K562 (cell line): ENCODE data around the gene IFRD1. TPM values are rescaled to one million over a fixed set of nuclear protein-coding genes. Genes with fewer than 3 reads are reported as not detected.

Experiments used
- EZH2 ChIP-seq: IDR thresholded peaks from 2 replicates; pipeline ENCODE4 v1.6.1; 2012; ENCODE audit warnings: low read depth, mild to moderate bottlenecking, inconsistent platforms, low read length, borderline replicate concordance
- POU5F1 ChIP-seq: fragments of 150-350 bp; IDR thresholded peaks from 2 replicates; pipeline ENCODE4 v1.6.1; 2014; ENCODE audit warnings: borderline replicate concordance, low read length, low read depth, mild to moderate bottlenecking; ENCODE audit not compliant: partially characterized antibody
- ZNF277 ChIP-seq: fragments of 250-450 bp; sonication (Bioruptor Pico); IDR thresholded peaks from 2 replicates; pipeline ENCODE4 v1.8.0; 2022; ENCODE audit warnings: inconsistent platforms, mild to moderate bottlenecking, moderate library complexity, borderline replicate concordance
- polyA plus RNA-seq, 8 experiments: library from polyadenylated mRNA; depleted of rRNA in 4 of 8; stranded (reverse) in 5 of 8; unstranded in 3 of 8; fragments of >200 nt; fragmentation: Nextera tagmentation in 2 of 8; fragmentation: Illumina TruSeq in 1 of 8; extraction: Ambion mirVana in 2 of 8; extraction: Trizol in 1 of 8; gene quantifications; 2 replicates each; pipeline versions ENCODE4 v1.2.1 to v1.2.3, GENCODE V29; 2011 to 2014; ENCODE audit warnings: inconsistent platforms in 1 of 8, missing spikeins in 1 of 8
- total RNA-seq, 7 experiments: library from RNA; depleted of rRNA in 6 of 7; stranded (reverse); fragments of >200 nt in 6 of 7; fragmentation: Illumina TruSeq in 2 of 7; extraction: Trizol in 2 of 7; gene quantifications; 2 replicates each; pipeline versions ENCODE4 v1.2.1 to v1.2.3, GENCODE V29; 2011 to 2021; ENCODE audit warnings: low replicate concordance in 1 of 7
- TF ChIP-seq, protein P1 (sequence below): fragments of 450-650 bp; IDR thresholded peaks from 2 replicates; pipeline ENCODE4 v1.6.1; 2016; ENCODE audit warnings: low read depth

The IFRD1 gene
- total and polyA plus RNA-seq, 9 of the 15 experiments (the other 6 are each of a cell fraction or from before 2014, with no cell fraction given): 27.6 to 81.8 (median 68.1) TPM

DNA sequence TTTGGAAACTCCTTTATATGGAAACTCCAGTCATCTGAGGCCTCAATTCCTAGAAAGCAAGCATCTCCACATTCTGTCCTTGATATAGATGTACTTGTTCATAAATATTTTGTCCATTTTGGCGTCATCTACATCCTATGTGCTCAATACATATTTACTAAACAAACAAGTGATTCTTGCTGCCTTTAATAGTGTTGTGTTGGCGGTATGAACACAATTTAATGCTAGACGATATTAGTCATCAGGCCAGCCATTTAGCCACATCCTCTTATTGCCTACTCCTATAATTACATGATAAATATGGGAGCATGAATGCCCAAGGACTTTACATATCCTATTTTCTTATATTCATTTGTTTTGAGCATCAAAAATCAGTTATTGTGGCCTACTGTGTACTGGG lies 18.5 kb upstream of the IFRD1 start (continued):
- TF ChIP-seq, protein P1, sequence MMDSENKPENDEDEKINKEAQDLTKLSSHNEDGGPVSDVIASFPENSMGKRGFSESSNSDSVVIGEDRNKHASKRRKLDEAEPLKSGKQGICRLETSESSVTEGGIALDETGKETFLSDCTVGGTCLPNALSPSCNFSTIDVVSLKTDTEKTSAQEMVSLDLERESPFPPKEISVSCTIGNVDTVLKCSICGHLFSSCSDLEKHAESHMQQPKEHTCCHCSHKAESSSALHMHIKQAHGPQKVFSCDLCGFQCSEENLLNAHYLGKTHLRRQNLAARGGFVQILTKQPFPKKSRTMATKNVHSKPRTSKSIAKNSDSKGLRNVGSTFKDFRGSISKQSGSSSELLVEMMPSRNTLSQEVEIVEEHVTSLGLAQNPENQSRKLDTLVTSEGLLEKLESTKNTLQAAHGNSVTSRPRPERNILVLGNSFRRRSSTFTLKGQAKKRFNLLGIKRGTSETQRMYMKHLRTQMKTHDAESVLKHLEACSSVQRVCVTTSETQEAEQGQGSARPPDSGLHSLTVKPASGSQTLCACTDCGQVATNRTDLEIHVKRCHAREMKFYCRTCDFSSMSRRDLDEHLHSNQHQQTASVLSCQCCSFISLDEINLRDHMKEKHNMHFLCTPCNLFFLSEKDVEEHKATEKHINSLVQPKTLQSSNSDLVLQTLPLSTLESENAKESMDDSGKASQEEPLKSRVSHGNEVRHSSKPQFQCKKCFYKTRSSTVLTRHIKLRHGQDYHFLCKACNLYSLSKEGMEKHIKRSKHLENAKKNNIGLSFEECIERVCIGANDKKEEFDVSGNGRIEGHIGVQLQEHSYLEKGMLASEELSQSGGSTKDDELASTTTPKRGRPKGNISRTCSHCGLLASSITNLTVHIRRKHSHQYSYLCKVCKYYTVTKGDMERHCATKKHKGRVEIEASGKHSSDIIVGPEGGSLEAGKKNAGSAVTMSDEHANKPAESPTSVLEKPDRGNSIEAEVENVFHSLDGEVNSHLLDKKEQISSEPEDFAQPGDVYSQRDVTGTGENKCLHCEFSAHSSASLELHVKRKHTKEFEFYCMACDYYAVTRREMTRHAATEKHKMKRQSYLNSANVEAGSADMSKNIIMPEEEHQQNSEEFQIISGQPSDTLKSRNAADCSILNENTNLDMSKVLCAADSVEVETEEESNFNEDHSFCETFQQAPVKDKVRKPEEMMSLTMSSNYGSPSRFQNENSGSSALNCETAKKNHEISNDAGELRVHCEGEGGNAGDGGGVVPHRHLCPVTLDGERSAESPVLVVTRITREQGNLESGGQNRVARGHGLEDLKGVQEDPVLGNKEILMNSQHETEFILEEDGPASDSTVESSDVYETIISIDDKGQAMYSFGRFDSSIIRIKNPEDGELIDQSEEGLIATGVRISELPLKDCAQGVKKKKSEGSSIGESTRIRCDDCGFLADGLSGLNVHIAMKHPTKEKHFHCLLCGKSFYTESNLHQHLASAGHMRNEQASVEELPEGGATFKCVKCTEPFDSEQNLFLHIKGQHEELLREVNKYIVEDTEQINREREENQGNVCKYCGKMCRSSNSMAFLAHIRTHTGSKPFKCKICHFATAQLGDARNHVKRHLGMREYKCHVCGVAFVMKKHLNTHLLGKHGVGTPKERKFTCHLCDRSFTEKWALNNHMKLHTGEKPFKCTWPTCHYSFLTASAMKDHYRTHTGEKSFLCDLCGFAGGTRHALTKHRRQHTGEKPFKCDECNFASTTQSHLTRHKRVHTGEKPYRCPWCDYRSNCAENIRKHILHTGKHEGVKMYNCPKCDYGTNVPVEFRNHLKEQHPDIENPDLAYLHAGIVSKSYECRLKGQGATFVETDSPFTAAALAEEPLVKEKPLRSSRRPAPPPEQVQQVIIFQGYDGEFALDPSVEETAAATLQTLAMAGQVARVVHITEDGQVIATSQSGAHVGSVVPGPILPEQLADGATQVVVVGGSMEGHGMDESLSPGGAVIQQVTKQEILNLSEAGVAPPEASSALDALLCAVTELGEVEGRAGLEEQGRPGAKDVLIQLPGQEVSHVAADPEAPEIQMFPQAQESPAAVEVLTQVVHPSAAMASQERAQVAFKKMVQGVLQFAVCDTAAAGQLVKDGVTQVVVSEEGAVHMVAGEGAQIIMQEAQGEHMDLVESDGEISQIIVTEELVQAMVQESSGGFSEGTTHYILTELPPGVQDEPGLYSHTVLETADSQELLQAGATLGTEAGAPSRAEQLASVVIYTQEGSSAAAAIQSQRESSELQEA: no peak
- TF ChIP-seq ZNF277 (CRISPR knock-in tag) (no peak), EZH2 (no peak), POU5F1 (no peak)
